Raji (cell line): Measurements from ENCODE around the gene CRADD.

Experiments
- POLR2A ChIP-seq: IDR thresholded peaks from 2 replicates; pipeline ENCODE4 v1.6.1; 2011; ENCODE audit warnings: low read depth, low read length, control low read depth; ENCODE audit not compliant: insufficient read depth

Gene CRADD

DNA sequence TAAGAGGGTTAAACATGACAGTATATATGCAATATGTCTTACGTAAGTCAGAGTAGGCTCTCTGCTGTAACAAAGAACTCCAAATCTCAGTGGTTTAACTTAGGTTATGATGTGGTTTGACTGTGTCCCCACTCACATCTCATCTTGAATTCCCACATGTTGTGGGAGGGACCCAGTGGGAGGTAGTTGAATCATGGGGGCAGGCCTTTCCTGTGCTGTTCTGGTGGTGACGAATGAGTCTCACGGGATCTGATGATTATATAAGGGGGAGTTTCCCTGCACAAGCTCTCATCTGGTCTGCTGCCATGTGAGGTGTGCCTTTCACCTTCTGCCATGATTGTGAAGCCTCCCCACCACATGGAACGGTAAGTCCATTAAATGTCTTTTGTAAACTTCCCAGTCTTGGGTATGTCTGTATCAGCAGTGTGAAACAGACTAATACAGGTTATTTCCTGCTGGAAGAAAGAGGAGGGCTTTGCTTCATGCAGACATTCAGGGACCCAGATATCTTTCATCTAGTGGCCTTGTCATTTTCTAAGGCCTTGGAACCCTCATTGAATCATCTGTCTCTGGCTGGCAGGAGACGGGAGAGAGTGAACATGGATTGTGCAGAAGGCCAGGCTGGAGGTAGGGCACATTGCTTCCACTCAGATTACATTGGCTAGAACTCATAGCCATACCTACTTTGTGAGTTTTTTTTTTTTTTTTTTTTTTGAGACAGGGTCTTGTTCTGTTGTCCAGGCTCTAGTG is 96.1 kb downstream of the CRADD start:
- no peak for TF ChIP-seq POLR2A

DNA sequence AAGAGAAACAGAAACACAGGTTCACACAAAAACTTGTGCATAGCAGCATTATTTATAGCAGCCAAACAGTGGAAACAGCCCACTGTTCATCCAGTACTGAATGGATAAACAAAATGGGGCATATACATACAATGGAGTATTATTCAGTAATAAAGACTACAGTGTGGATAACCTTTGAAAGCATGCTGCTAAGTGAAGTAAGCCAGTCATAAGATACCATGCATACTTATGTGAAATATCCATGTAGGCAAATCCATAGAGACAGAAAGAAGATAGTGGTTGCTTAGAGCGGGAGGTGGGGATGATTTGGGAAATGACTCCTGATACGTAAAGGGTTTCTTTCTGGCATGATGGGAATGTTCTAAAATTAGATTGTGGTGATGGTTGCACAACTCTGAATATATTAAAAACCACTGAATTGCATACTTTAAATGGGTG is 99.4 kb downstream of the CRADD start:
- no peak for TF ChIP-seq POLR2A

DNA sequence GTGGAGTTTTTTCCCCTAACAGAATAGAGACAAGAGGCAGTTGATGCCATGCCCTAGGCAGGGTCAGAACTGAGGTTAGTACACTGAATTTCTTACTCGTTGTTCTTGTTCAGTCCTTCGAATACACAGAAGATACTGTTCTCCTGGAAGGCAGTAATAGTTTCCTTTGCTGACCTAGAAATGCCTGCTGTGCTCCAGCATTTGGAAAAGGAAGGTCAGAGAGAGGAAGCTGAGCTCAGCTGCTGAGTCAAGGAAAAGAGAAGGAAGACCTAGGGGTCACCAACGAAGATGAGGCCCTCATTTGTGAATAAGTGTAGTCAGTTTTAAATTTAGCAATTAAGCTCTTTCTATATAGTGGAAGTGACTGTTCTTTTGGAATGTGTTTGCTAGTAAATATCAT is 100.1 kb downstream of the CRADD start:
- TF ChIP-seq POLR2A: no peak

DNA sequence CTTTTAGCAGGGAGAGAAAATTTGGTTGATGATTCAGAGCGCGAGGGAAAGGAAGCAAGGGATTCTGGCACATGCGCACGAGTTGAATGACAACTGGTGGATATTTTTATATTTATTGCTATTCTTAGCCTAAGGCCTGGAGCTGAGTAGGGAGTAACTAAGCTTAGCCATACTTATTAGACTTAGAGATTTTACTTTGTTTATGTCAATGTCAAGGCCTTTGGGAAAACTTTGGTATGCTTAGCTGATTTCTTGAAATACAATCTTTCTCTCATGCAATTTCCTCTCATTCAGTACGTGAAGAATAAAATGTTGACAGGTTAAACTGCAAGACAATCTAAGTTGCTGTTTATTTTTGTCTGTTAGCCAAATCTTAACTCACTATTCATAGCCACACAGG is 101.1 kb downstream of the CRADD start:
- no peak for TF ChIP-seq POLR2A

DNA sequence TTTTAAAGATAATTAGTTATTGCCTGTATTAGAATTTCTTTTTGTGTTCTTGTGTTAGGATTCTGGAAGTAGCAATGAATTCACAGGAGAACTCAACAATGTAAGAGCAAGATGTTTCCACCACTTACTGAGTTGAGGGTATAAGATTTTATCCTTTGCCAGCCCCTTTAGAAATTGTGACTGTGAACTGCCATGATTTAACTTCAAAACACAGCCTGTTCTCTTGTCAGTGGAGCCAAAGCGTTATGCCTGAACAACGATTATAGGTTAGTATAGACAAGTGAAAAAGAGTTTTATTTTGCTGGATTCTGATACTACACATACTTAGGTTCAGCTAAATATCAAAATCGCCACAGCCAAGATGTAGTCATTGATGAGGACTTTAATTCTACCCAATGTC is 101.6 kb downstream of the CRADD start:
- no peak for TF ChIP-seq POLR2A

DNA sequence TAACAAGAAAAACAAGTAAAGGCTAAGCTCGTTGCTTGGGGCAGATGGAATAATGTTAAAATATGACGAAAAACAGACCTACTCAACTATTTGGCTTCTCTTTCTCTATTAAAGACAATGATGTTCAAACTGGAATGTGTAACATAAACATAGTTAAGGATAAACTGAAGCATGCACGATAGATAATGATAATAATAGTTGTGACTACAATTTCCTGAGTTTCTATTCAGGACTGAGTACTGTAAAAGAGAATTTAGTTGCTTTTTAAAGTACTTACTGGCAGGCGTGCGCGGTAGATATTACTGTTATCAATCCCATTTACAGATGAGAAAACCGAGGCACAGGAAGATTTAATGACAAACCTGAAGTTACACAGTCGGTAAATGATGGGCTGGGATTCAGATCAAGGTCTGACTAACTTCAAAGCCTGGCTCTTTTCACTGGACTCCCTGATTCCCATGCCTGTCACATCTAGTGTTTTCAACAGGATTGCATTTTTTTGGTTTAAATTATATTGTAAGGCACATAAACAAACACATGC is 103.0 kb downstream of the CRADD start:
- TF ChIP-seq POLR2A: no peak

DNA sequence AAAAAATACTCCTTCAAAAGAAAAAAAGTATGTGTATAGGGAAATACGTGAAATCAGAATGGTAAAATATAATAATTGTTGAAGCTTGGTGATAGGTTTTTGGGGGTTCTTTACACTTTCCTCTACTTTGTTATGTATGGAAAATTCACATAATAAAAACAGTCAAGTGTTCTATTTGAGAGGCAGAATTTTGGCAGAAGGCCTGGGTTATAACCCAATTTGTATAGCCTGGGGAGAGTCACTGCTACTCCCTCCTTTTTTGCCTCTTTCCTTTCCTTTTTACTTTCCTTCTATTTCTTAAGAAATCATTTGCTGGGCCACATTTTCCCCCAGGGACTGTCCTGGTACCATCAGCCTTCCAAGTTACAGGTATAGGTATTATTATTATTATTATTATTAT is 105.7 kb downstream of the CRADD start:
- no peak for TF ChIP-seq POLR2A

DNA sequence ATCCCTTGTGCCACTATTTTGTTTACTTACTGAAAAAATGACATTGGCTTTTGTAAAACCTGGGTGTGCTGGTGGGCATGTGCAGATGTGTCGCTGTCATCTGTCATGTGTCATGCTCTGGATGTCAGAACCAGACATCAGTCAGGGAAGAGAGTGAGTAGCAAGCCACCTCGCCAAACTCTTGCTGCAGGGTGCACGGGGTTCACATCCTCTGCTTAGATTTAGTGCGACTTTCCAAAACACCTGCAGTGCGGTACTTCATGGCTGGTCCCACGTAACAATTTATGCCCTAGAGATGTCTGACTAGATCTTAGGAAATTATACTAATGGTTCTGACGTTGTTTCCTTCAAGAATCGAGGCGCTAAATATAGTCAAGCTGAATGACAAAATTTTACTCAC is 106.7 kb downstream of the CRADD start:
- no peak for TF ChIP-seq POLR2A

DNA sequence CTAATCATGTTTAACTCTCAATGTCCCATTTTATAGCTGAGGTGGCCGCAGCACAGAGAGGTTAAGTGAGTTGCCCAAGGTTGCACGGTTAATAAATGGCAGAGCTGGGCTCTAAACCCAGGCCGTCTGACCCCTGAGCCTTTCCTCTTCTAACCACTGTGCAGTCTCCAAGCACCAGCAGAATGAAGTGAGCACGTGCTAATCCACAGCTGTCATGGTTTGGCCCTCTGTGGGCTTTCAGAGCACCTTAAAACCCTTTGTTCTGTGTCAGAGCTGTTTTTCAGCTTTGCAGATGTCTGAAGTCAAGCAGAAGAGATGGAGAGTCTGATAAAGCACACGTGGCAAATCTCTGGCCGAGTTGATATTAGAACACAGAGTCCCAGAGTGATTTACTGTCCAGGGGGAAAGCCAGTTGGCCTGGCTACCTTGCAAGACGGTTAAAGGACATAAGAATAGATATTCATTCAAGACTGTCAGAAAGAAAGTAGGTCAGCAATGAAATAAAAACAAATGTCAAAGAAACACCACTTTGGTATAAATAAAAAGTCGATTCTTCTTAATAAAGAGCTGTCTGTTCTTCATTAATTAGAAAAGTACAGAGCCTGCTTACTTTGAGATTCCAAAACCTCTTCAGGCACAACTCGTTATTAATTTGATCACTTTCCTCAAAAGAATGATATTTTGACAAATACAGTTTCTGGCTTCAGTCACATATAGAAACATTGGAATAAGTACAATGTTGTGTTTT is 107.3 kb downstream of the CRADD start:
- no peak for TF ChIP-seq POLR2A

DNA sequence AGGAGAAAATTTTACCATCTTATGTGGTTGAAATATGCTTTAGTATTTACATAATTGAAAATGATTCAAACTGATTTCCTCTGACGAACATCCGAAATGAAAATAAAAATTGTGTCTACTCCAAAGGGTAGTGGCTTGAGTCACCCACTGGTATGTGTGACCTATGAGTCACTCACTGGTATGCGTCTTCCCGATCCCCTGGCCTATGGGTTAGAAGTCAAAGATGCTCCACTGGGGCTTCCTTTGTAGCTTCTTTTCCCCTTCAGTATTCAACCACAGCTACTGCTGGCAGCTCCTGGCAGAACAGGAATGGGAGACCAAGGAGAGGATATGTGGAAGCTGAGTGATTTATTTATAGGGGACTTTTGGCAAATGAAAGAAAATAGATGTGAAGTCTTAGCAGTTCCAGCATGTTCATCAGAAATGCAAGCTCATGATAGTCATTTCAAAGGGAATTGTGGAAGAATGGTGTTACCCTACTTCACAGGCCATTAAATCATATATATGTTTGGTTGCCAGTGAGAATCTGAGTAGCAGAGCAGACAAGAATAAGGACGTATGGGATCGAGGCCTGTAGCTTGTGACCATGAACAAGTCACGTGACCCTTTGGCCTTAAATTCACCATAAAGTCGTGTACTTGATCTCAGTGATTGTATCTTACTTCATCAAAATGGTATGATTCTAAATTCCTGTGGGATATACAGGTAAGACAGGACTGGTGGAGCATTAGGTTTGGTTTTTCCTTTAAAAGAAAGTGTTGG is 108.3 kb downstream of the CRADD start:
- no peak for TF ChIP-seq POLR2A

DNA sequence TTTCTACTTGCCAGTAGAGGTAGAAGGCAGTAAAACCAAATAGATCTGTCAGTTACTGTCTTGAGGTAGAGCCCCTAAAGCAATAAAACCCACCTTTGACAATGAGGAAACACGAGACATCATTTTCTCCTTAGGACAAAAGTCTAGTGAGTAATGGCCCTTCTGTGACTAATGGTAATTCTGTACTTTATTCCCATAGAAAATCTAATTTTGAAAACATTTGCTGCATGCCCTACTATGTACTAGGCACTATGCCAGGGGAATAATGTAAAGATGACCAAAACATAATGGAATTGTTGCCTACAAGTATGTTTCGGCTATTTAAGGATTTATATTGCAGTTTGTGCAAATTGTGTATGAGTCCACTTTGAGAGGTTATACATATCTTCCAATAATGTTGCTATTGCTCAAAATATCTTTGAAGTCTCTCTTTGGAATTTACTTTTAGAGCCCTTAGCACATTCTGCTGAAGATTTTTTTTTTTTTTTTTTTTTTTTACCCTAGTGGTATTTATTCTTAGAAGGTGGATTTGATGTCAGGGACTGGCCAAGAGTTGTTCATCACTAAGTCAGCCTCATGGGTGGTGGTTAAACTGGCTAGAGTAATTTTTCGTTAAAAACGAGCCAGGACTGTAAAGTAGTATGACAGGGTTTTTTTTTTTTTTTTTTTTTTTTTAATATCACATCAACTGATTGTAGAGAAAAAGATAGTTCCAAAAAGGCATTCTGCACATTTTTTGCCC is 109.7 kb downstream of the CRADD start:
- TF ChIP-seq POLR2A: no peak

DNA sequence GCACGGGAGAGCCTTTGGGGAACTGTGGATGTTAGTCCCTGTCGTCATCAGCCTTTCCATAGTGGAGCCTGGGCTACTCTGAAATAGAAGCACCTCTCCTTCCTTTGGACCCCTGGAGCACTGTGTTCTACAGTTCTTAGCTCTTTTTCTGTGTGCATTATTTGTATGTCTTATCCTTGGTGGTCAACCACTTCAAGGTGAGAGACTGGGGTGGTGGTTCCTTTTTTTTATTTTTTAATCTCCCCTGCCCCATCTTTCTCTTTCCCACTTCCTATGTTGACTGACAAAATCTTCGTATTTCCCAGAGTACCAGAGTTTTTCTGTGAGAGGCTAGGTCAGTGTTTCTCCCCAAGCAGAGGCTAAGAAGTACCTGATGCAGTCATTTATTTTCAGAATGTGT is 111.7 kb downstream of the CRADD start:
- no peak for TF ChIP-seq POLR2A

DNA sequence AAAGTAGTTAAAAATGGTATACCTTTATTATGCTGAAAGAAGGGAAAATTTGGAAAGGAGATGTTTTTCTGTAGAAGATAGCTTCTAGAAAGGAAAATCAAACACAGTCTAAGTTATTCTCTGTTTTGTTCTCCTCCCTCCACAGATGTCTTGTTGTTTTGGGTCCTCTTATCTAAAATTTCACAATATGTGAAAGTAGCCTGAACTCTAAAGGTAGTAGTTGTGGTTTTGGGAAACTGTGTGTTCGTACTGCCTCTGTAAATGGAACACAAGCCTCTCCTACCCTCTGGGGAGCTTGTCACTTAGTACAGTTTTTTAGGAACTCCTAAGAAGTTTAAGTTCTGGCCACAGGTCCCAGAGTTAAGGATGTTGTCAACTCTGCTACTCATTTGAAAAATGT is 112.6 kb downstream of the CRADD start:
- no peak for TF ChIP-seq POLR2A

DNA sequence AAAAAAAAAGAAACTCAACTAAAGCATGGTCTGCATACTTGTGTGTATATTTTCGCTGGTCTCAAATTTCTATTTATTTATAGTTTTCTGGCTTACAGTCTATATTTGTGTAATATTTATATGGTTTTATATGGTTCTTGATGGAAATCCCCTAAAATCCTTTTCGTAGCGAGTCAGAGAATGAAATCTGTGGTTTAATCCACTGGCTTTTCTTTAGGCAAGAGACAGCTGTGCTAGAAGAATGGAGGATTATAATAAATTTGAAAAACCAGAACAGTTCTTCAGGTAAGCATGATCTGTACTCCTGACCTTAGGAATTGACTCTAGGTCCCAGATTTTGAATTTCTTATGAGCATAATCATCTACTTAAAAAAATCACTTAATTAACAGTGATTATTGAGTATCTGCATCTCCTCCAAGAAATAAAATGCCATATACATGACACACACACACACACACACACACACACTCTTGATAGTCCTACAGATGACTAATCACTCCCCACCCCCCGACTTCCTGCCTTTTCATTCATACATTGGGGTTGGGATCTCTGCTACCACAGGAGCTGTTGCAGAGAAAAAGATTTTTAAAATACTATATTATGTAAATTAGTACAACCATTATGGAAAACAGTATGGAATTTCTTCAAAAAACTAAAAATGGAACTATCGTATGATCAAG is 113.4 kb downstream of the CRADD start:
- TF ChIP-seq POLR2A: no peak
